GM19463 (cell line): ENCODE results near the gene GGA3.
"Not testable (repeated sequence)": the region's sequence is repeated elsewhere in the genome, so short reads cannot be mapped to it uniquely, and the experiment has no call there.

Experiments
- ATAC-seq: cut with Tn5 transposase; IDR thresholded peaks from one replicate; pipeline ENCODE4 v1.9.1; 2021; ENCODE audit warnings: mild to moderate bottlenecking, moderate library complexity; ENCODE audit not compliant: unreplicated experiment

The GGA3 gene, protein sequence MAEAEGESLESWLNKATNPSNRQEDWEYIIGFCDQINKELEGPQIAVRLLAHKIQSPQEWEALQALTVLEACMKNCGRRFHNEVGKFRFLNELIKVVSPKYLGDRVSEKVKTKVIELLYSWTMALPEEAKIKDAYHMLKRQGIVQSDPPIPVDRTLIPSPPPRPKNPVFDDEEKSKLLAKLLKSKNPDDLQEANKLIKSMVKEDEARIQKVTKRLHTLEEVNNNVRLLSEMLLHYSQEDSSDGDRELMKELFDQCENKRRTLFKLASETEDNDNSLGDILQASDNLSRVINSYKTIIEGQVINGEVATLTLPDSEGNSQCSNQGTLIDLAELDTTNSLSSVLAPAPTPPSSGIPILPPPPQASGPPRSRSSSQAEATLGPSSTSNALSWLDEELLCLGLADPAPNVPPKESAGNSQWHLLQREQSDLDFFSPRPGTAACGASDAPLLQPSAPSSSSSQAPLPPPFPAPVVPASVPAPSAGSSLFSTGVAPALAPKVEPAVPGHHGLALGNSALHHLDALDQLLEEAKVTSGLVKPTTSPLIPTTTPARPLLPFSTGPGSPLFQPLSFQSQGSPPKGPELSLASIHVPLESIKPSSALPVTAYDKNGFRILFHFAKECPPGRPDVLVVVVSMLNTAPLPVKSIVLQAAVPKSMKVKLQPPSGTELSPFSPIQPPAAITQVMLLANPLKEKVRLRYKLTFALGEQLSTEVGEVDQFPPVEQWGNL

DNA sequence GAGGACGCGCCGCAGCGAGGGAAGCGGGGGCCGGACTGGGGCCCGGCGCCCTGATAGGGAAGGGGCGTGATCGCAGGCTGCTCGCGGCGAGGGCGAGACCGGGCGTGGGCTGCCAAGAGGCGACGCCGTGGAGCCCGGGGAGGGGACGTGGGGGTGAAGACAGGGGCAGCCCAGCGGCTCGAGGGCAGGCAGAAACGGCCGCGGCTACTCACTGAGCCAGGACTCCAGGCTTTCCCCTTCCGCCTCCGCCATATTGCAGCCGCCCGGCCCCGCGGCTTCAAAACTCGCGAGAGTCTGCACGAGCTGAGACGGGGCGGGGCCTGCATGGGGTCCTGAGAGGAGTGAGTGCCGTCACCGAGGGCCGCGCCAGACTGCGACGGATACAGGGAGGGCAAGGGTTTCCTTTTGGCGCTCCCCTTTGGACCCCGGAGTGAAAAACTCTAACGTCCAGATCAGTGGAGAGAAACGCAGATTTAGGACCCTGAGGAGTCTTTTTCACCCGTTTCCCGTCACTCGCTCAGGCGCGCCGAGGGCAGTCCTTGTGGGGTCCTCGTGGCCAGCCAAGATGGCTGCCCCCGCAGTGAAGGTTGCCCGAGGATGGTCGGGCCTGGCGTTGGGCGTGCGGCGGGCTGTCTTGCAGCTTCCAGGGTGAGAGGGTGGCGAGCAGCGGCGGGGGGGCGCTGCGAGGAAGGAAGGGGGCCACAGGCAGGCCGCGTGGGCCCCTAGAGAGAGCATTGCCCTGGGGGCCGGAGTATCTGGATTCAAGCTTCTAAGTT is at the start of gene GGA3, which contains the start of gene MRPS7:
Gene GGA3 (minus strand): TSS at position 271 of the 776 bp plus-strand sequence. CDS start 19 bp downstream, at position 252.
Gene MRPS7 (plus strand): TSS at position 544 of the 776 bp plus-strand sequence. CDS start 22 bp downstream, at position 566.
- peak; percentile 88 for ATAC-seq

DNA sequence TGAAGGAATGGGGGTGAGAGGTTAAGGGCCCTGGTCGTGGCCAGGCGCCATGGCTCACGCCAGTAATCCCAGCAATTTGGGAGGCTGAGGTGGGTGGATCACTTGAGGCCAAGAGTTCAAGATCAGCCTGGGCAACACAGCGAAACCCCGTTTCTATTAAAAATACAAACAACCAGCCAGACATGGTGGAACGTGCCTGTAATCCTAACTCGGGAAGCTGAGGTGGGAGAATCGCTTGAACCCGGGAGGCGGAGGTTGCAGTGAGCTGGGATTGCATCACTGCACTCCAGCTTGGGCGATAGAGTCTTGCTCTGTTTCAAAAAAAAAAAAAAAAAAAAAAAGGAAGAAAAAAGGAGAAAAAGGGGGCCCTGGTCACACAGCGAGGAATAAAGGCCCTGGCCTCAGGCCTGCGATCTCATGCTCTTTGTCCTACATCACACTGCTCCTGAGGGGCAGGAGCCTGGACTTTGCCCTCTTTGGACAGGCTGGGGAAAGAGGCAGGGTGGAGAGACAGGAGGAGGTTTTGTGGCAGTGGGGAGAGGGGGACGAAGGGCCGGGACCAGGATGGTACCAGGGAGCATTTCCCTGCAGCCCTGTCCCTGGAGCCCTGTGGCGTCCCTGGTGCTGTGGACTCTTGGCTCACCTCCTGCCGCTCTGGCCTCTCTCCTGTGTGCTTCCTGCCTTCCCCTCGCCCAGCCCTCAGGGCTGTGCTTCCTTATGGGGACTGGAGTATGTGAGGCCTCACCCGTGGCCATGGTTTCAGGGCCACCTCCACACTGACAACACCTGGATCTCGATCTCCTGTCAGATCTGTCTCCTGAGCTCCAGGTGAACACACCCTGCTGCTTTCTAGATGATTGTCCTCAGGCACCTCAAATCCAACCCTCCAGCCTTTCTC is 47.6 kb upstream of the GGA3 start:
- no peak for ATAC-seq

DNA sequence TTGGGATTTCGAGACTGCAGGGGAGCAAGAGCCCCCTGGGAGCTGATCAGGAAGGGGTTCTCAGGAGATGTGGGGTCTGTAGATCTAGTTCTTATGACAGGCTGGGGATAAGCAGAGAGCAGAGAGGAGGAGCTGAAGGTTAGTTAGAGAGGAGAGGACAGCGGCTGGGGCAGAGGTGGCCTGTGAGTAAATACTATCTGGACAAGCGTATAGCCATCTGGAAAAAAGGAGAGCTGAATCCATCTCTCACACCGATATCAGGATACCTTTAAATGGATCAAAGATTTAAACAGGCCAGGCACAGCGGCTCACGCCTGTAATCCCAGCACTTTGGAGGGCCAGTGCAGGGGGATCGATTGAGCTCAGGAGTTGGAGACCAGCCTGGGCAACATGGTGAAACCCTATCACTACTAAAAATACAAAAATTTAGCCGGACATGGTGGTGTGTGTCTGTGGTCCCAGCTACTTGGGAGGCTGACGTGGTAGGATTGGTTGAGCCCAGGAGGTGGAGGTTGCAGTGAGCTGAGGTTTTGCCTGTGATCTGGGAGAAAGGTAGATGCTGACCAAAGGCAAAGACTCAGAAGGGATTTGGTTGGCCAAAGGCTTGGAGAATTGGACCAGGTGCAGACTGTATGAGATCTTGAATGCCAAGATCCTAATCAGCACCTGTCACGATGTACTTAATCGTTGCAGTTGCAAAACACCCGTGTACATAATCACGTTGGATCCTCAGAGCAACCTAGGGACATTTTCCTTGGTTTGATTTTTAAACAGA is 46.7 kb upstream of the GGA3 start:
- no peak for ATAC-seq

DNA sequence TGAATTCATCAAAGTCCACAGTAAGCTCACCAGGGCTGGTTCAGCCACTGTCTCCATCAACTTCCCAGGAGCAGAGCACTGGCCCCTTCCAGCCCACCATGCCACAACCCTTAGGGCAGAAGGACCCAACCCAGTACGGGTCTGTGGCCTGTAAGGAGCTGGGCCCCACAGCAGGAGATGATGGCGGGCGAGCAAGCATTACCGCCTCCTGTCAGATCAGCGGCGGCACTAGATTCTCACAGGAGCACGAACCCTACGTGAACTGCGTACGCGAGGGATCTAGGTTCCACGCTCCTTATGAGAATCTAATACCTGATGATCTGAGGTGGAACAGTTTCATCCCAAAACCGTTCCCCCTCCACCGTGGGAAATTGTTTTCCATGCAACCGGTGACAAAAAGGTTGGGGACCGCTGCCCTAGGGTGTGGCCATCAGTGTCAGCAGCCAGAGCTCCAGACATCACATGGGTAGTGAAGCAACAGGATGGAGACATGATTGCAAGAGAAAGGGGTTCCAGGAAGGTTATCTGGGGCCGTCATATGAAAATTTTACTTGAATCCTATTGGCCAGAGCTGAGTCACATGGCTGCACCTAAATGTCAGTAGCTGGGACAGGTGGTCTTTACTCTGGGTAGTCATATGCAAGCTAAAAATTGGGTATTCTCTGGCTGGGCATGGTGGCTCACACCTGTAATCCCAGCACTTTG is 40.2 kb upstream of the GGA3 start:
- no peak for ATAC-seq

DNA sequence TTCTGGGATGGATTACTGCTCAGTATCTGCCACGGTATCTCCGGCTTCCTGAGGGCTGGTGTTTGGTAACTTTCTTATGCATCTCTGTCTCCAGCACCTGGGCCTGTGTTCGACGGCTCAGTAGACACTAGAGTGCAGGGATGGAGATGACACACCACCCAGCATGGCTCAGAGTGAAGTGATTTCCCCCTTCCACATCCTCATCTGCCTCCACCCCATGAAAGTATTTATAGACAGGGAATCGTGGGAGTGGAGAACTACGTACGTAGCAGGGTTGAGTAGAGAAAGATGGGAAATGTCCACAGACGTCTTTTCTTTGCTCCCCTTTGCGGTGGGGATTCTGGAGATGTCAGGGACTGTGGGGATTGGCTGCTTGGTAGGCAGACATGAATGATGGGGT is 39.6 kb upstream of the GGA3 start:
- no peak for ATAC-seq

DNA sequence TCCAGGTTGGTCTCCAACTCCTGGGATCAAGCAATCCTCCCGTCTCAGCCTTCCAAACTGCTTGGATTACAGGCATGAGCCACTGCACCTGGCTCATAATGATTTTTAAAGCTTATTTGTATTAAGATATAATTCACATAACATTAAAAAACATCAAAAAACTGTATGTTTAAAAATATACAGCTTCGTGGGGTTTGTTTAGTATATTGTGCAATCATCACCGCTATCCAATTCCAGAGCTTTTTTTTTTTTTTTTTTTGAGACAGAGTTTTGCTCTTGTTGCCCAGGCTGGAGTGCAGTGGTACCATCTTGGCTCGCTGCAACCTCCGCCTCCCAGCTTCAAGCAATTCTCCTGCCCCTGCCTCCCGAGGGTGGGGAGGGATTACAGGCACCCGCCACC is 38.9 kb upstream of the GGA3 start:
- no peak for ATAC-seq

DNA sequence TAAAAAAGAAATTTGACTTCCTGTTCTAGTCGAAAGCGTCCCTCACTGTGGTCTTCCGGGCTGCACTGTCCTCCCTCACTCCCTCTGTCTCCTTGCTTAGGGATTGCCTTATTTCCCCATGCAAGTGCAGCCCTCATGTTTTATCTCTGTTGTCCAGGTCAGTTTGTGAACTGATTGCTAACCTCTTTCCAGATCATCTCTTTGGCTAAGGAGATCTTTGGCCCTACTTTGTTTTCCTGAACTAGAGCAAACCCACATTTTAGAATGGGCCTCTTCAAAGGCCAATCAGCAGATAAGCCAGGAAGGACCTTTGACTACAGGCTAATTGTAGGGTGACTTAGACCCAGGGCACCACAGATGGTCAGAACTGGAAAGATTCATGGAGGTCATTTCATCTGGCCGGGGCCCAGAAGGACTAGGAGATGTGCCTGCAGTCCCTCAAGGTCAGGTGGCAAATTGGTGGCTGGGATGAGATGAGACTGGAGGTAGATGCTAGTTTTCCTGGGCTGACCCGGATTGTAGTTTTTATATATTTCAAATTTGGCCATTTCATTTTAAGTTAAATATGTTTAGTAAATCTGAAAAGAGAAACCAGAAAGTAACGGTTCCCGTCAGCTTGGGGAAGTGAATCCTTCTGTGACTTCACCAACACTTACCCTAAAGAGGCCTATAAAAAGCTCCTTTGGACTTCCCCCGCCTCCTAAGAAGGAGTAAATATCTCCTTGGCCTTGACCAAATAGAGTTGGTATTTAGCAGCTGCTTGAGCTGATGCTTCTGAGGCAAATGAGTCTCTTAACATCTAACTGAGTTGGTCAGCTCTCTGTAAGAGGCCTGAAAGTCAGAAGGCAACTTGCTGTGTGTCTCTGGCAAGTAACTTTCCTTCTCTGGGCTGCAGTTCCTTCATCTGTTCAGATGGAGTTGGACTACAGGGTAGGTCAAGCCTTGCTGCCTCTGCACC is 34.1 kb upstream of the GGA3 start:
- ATAC-seq = peak; percentile 60

DNA sequence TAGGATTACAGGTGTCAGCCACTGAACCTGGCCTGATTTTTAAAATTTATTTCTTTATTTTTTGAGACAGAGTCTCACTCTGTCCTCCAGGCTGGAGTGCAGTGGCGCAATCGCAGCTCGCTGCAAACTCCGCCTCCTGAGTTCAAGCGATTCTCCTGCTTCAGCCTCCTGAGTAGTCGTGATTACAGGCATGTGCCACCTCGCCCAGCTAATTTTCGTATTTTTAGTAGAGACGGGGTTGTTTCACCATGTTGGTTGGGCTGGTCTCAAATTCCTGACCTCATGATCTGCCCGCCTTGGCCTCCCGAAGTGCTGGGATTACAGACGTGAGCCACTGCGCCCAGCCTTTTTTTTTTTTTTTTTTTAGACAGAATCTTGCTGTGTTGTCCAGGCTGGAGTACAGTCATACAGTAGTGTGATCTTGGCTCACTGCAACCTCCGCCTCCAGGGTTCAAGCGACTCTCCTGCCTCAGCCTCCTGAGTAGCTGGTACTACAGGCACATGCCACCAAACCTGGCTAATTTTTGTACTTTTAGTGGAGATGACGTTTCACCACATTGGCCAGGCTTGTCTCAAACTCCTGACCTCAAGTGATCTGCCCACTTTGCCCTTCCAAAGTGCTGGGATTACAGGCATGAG is 31.5 kb upstream of the GGA3 start:
- not testable (repeated sequence) for ATAC-seq

DNA sequence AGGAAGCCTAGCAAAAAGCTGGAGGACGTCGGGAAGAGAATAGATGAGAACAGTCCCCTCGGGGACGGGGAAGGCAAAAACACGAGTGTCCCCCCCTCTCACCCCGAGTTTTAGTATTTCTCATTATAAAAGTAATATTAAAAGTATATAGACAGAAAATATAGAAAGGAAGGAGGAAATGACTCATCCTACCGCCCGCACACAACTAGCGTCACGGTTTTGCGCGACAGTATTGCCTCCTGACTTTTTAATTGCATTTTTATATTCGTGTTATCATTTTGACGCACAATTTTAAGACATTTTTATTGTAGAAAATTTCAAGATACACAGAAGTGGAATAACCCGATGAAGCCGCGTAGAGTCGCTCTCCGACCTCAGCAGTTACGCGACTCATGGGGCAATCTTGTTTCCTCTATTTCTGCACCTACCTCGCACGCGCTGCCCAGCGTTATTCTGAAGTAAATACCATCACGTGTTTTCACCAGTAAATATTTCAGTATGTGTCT is 28.5 kb upstream of the GGA3 start:
- ATAC-seq = no peak

DNA sequence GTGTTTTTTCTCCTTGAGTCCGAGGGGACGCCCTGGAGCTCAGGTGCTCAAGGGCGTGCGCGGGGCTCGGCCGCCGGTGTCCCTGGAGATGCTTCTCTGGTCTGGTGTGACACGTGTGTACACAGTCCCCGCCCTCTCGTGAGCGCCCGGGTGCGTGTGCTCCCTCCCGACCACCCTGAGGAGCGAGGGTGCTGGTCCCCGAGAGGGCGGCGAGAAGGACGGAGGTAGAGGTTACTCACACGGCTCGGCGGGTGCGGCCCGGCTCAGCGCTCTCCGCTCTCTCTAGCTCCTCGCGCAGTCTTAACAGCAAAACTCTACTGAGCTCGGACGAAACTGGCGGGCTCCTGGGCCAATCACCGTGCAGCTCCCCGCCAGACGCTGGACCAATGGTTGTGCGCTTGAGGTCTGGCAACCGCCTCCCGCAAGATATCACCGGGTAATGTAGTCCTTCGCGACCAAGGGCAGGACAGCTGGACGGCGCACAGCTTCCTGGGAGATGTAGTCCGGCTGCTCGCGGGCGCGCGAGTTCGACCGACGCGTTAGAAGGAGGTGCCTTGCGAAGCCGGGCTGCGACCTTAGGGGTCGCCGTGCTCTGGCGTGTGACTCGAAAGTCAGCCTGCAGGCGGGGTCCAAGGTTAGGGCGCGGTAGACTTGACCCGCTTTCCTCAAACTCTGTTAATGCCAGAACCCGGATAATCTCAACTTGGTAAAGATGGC is 27.9 kb upstream of the GGA3 start, which contains the start of gene SLC25A19:
Gene SLC25A19 (minus strand): TSS at position 319 of the 717 bp plus-strand sequence. CDS start 2,669 bp downstream, outside the sequence.
- ATAC-seq = peak; percentile 91

DNA sequence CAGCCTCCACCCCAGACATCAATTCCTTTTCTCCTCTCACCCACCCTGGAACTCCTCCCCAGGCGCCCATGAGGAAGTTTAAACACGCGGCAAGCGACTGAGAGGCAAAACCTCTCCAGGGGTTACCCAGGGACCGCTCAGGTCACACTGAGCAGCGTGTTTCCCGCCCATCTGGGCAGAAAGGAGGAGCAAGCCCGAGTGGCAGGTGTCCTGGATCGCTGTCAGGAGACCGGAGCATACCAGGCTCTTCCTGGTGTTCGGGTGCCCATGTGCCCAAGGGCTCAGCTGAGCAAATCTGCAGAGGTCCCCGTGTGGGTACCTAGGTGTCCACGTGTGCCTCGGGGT is 27.3 kb upstream of the GGA3 start:
- ATAC-seq = peak; percentile 6

DNA sequence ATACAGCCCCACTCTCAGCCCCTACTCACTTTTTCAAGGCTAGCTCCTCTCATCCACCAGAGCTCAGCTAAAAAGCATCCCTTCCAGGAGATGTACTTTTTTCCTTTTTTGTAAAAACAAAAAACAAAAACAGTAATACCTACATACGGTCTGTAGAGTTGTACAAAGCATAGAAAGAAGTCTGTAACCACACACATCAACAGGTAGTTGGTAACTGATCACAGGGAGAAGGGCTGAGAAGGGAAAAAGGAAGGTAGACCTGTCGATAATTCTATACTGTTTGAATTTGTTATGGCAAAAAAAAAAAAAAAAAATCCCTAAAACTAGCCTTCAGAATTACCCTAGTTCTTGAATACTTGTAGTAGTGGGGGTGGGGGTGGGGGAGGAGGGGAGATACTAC is 27.0 kb upstream of the GGA3 start:
- no peak for ATAC-seq

DNA sequence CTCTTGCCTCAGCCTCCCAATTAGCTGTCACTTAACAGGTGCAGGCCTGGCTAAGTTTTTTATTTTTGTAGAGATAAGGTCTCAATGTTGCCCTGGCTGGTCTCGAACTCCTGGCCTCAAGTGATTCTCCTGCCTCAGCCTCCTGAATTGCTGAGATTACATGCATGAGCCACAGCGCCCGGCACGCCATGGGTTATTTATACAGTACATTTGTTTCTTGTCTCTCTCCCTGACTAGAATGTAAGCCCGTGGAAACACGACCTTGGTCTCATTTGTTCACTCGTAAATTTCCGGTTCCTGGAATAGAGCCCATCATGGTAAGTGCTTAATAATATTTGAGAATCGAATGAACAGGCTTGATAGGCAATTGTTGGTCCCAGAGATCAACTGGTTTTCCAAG is 25.8 kb upstream of the GGA3 start:
- no peak for ATAC-seq

DNA sequence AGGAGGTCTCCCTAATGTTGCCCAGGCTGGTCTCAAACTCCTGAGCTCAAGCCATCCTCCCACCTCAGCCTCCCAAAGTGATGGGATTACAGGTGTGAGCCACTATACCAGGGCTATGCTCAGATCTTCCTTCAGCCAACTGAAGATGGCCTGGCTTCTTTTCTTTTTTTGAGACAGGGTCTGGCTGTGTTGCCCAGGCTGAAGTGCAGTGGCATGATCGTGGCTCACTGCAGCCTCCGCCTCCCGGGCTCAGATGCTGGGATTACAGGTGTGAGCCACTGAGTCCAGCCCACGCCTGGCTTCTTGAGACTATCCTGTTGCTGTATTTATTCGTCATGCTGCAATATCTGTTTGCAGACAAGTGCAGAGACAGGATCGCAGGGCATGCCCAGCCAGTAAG is 23.7 kb upstream of the GGA3 start:
- no peak for ATAC-seq

DNA sequence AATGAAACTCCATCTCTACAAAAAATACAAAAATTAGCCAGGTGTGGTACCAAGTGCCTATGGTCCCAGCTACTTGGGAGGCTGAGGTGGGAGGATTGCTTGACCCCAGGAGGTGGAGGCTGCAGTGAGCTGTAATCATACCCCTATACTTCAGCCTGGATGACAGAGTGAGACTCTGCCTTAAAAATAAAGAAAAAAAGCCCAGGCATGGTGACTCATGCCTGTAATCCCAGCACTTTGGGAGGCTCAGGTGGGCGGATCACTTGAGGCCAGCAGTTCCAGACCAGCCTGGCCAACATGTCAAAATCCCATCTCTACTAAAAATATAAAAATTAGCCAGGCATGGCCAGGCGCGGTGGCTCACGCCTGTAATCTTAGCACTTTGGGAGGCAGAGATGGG is 18.8 kb upstream of the GGA3 start:
- not testable (repeated sequence) for ATAC-seq

DNA sequence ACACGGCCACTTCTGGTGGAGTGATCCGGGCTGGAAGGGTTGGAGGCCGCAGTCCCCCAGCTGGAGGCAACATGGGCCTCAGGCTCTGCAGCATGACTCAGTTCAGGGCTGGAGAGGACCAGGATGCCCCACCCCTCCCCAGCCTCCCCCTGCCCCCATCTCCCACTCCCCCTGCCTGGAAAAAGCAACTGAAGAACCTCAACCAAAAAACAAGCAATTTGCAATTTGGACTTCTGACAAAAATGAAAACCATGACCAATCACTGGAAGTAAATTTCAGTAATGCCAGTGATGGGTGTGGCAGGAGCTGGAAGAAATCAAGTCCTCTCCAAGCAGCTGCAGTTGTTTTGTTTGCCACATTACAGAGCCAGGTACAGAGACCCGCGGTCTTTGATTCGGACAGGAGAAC is 16.3 kb upstream of the GGA3 start:
- no peak for ATAC-seq
